Sigmoid colon (tissue), 7 donors: Measurements from ENCODE around the gene CDO1. TPM values are rescaled to one million over a fixed set of nuclear protein-coding genes. Genes with fewer than 3 reads are reported as not detected.

Experiments used
- DNase-seq: peaks from one replicate; pipeline ENCODE4 v3.0.0-alpha.2; 2019
- H3K27ac ChIP-seq, 4 donors: fragments of 200-600 bp; sonication (generic); one replicate each; pipeline ENCODE4 v1.5.1; 2016 to 2019; ENCODE audit warnings: mild to moderate bottlenecking in 1 of 4
- H3K27me3 ChIP-seq, 3 donors: fragments of 200-600 bp; sonication (generic); one replicate each; pipeline ENCODE4 v1.5.1; 2019; ENCODE audit warnings: mild to moderate bottlenecking in 1 of 3
- H3K36me3 ChIP-seq, 4 donors: fragments of 200-600 bp; sonication (generic); one replicate each; pipeline ENCODE4 v1.5.1; 2016 to 2019
- H3K4me1 ChIP-seq, 4 donors: fragments of 200-600 bp; sonication (generic); one replicate each; pipeline ENCODE4 v1.5.1; 2017 to 2019
- H3K4me3 ChIP-seq, 4 donors: fragments of 200-600 bp; sonication (generic); one replicate each; pipeline ENCODE4 v1.5.1; 2017 to 2019; ENCODE audit warnings: mild to moderate bottlenecking in 2 of 4, moderate library complexity in 1 of 4
- H3K9me3 ChIP-seq, 4 donors: fragments of 200-600 bp in 3 of 4; sonication (generic) in 3 of 4; one replicate each; pipeline versions ENCODE4 v1.5.1 to v1.6.1; 2013 to 2019
- EP300 ChIP-seq, 4 donors: sonication (generic); formaldehyde crosslinking; IDR thresholded peaks; one replicate each; pipeline ENCODE4 v1.6.1; 2017; ENCODE audit warnings: antibody characterized with exemption in 4 of 4
- POLR2A ChIP-seq, 2 donors: fragments of 450-650 bp; IDR thresholded peaks; one replicate each; pipeline ENCODE4 v1.6.1; 2016; ENCODE audit warnings: antibody characterized with exemption in 2 of 2, mild to moderate bottlenecking in 2 of 2, moderate library complexity in 2 of 2
- POLR2AphosphoS5 ChIP-seq, 4 donors: sonication (generic); formaldehyde crosslinking; IDR thresholded peaks; one replicate each; pipeline ENCODE4 v1.6.1; 2017; ENCODE audit warnings: antibody characterized with exemption in 4 of 4
- WGBS, 2 donors: extraction: QIAGEN DNeasy Blood & Tissue Kit; methylation state at CpG; one replicate each; pipeline ENCODE4 v1.1.7; 2013; 5-methylcytosine and 5-hydroxymethylcytosine counted together
- intact Hi-C: fragments of 100-400 bp; cut with DNase I; formaldehyde crosslinking; loops from one replicate; pipeline ENCODE4 v1.15.1; 2023
- polyA plus RNA-seq, 3 donors: library from polyadenylated mRNA; stranded (reverse); fragments of 200-250 nt; gene quantifications; one replicate each; pipeline ENCODE4 v1.2.3, GENCODE V29; 2013
- total RNA-seq, 4 donors: library from RNA; depleted of rRNA; stranded (reverse); fragments of >200 nt; gene quantifications; one replicate each; pipeline ENCODE4 v1.1.0, GENCODE V29; 2016
- TF ChIP-seq, protein P1 (sequence below), 4 experiments: fragments of 450-650 bp in 3 of 4; fragments of 200-600 bp in 1 of 4; IDR thresholded peaks; one replicate each; pipeline ENCODE4 v1.5.1; 2016 to 2019; ENCODE audit warnings: antibody characterized with exemption in 4 of 4, mild to moderate bottlenecking in 3 of 4, moderate library complexity in 2 of 4
- donor health status: healthy with polysubstance abuse.
- donor health status: Bipolar disorder and iron deficiency.
- donor health status: healthy.

Gene CDO1
- total and polyA plus RNA-seq, 7 donors = 5.4 to 21.4 (median 18.2) TPM; not detected in 1

DNA sequence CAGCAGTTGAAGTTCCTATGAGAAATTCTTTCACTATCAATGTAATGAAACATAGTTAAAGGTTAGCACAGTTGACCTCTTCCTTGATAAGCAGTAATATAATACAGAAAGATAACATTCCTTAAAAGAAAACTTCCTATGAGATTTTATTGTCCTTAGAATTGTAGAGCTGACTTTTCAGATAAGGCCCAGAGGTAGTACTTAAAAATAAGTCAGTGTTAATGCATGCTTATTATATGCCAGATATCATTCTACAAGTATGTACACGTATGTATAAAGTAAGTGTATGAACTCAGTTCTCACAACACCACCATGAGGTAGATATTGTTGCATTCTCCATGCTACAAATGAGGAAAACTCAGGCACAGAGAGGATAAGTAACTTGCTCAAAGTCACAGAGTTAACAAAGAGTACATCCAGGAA lies 40.6 kb upstream of the CDO1 start:
- 15 to 63% methylated on average over 1 of the region's 1 CpG for WGBS, 2 donors

GRCh38 chr5:115855959-115856358 lies 39.5 kb upstream of the CDO1 start:
- Histone ChIP-seq H3K36me3 (no peaks in the 10 kb centered on the region), H3K9me3 (no peaks in the 10 kb centered on the region), H3K27me3 (no peaks in the 10 kb centered on the region), H3K4me3 (no peak overlapping the region), H3K27ac (no peak overlapping the region), H3K4me1 (peaks cover 0 to 53% (median 36%) of the 10 kb centered on the region in 4 donors)
- DNase-seq = no peak
- no peak for TF ChIP-seq POLR2A (IDR thresholded peaks at IDR 0.05)
- TF ChIP-seq EP300 (IDR thresholded peaks at IDR 0.05) = no peak
- TF ChIP-seq, protein P1, sequence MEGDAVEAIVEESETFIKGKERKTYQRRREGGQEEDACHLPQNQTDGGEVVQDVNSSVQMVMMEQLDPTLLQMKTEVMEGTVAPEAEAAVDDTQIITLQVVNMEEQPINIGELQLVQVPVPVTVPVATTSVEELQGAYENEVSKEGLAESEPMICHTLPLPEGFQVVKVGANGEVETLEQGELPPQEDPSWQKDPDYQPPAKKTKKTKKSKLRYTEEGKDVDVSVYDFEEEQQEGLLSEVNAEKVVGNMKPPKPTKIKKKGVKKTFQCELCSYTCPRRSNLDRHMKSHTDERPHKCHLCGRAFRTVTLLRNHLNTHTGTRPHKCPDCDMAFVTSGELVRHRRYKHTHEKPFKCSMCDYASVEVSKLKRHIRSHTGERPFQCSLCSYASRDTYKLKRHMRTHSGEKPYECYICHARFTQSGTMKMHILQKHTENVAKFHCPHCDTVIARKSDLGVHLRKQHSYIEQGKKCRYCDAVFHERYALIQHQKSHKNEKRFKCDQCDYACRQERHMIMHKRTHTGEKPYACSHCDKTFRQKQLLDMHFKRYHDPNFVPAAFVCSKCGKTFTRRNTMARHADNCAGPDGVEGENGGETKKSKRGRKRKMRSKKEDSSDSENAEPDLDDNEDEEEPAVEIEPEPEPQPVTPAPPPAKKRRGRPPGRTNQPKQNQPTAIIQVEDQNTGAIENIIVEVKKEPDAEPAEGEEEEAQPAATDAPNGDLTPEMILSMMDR (IDR thresholded peaks at IDR 0.05) = no peak
- no peak for TF ChIP-seq POLR2AphosphoS5 (IDR thresholded peaks at IDR 0.05)
- intact Hi-C loops = no loop called here
- WGBS, 2 donors = 88% methylated on average over 1 of the region's 1 CpG

More for the DNA sequence above, 40.6 kb upstream of the CDO1 start:
- Histone ChIP-seq H3K36me3 (no peaks in the 10 kb centered on the region), H3K4me1 (peaks cover 0 to 42% (median 30%) of the 10 kb centered on the region in 4 donors), H3K9me3 (no peaks in the 10 kb centered on the region), H3K27ac (peak overlapping the region in 2 of 4 donors; percentile 33 to 52), H3K27me3 (no peaks in the 10 kb centered on the region), H3K4me3 (no peak overlapping the region)
- no peak for DNase-seq
- no peak for TF ChIP-seq EP300 (IDR thresholded peaks at IDR 0.05)
- TF ChIP-seq, protein P1 (IDR thresholded peaks at IDR 0.05) = no peak
- no peak for TF ChIP-seq POLR2A (IDR thresholded peaks at IDR 0.05)
- TF ChIP-seq POLR2AphosphoS5 (IDR thresholded peaks at IDR 0.05) = no peak
- intact Hi-C loops = no loop called here

GRCh38 chr5:115854139-115854538 lies 37.7 kb upstream of the CDO1 start:
- Histone ChIP-seq H3K27ac (no peak overlapping the region), H3K27me3 (no peaks in the 10 kb centered on the region), H3K9me3 (no peaks in the 10 kb centered on the region), H3K36me3 (no peaks in the 10 kb centered on the region), H3K4me1 (peaks cover 0 to 55% (median 40%) of the 10 kb centered on the region in 4 donors), H3K4me3 (no peak overlapping the region)
- WGBS, 2 donors = 93 to 98% methylated on average over 3 of the region's 3 CpGs
- no peak for DNase-seq
- TF ChIP-seq EP300 (IDR thresholded peaks at IDR 0.05) (no peak), POLR2A (IDR thresholded peaks at IDR 0.05) (no peak)
- TF ChIP-seq, protein P1 (IDR thresholded peaks at IDR 0.05) = no peak
- intact Hi-C loops = no loop called here

DNA sequence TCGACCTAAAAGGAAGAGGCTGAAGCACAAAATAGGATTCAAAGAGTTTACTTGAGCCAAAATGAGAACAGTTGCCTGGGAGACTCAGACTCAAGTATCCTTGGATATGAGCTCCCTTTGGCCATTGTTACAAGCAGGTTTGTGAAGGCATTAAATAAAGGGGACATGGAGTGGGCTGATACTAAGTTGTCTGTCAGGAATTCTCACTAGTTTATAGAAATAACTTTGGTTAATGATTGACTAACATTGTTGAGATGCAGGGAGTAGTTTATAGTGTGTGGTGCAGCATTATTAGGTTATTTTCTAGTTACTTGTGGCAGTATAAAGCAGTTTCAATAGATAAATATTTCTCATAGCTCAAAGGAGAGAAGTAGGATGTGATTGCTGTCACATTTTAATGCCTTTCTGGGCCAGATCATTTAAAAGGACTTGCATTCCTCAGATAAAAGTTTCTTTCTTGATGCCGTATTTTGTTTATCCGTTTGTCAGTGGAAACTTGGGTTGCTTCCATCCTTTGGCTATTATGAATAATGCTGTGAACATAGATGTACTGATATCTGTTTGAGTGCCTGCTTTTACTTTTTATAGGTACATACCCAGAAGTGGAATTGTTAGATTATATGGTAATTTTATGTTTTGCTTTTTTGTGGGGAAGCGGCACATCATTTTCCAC lies 34.4 kb upstream of the CDO1 start:
- 70 to 73% methylated on average over 4 of the region's 4 CpGs for WGBS, 2 donors
- H3K4me1 ChIP-seq = peaks cover 0 to 39% (median 17%) of the 10 kb centered on the region in 4 donors
- peak overlapping the region in 3 of 4 donors; percentile 38 to 59 (median 49) for H3K27ac ChIP-seq
- H3K4me3 ChIP-seq = peak overlapping the region in 2 of 4 donors; percentile 4 to 9
- H3K9me3 ChIP-seq = no peaks in the 10 kb centered on the region
- intact Hi-C loops = no loop called here
- H3K27me3 ChIP-seq = no peaks in the 10 kb centered on the region
- DNase-seq = no peak
- TF ChIP-seq EP300 (IDR thresholded peaks at IDR 0.05) (no peak), POLR2AphosphoS5 (IDR thresholded peaks at IDR 0.05) (no peak), POLR2A (IDR thresholded peaks at IDR 0.05) (no peak)
- TF ChIP-seq, protein P1 (IDR thresholded peaks at IDR 0.05) = no peak
- no peaks in the 10 kb centered on the region for H3K36me3 ChIP-seq
